ENCODE data around the gene KLHL34. TPM values are rescaled to one million over a fixed set of nuclear protein-coding genes. Genes with fewer than 3 reads are reported as not detected.

The KLHL34 gene
- total and polyA plus RNA-seq, 2 of the 13 experiments (the other 11 are each of a cell fraction or from before 2014, with no cell fraction given): not detected

DNA sequence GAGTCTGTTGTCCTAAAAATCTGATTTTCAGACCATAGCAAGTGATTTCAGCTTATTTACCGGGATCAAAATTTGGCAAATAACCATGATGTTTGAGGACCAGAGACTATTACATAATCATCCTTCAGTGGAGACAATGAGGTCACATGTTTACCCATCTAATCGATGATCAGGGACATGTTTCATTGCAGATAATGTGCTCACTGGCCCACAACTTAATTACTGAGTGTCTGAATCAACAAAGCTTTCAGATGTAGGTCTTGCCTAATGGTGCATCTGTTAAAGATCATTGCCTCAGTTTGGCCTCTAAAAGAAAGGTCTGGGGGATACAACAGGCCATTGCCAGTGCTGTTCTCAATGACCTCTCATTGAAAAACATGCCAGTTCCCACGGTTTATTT lies 42.8 kb upstream of the KLHL34 start (continued):
- TF ChIP-seq ATF2 (CRISPR knock-in tag; IDR thresholded peaks at IDR 0.05) (peak; percentile 86; the same call in 1 of the 2 replicates), ONECUT2 (CRISPR knock-in tag; IDR thresholded peaks at IDR 0.05) (peak; percentile 78), ZMYM4 (CRISPR knock-in tag; IDR thresholded peaks at IDR 0.05) (peak; percentile 22; the same call in 1 of the 2 replicates), RERE (CRISPR knock-in tag; IDR thresholded peaks at IDR 0.05; ENCODE audit: low read depth) (no peak)

- Histone ChIP-seq H3K27me3 (ENCODE audit: control insufficient read depth in 1 of 2, insufficient read depth in 2 of 2, low read length in 2 of 2) (no peaks in the 10 kb centered on the region), H3K4me1 (ENCODE audit: insufficient read depth, low read length) (peaks cover 3% of the 10 kb centered on the region; the same call in 1 of the 2 replicates), H2AFZ (ENCODE audit: low read length) (no peak overlapping the region), H3K27ac (ENCODE audit: extremely low read length, insufficient read depth, low read length) (no peak overlapping the region), H3K4me3 (replicated peaks in 1 of 3; ENCODE audit: insufficient read depth in 1 of 3, low read depth in 2 of 3, low read length in 3 of 3) (no peak overlapping the region), H3K9me3 (ENCODE audit: low read length) (no peaks in the 10 kb centered on the region), H4K20me1 (ENCODE audit: insufficient read depth, low read length) (no peaks in the 10 kb centered on the region), H3K9ac (ENCODE audit: insufficient read depth, low read depth, low read length) (no peak overlapping the region), H3K4me2 (ENCODE audit: low read depth, low read length) (no peak overlapping the region), H3K36me3 (replicated peaks in 1 of 2; ENCODE audit: control insufficient read depth in 1 of 2, insufficient read depth in 2 of 2, low read length in 2 of 2) (no peaks in the 10 kb centered on the region), H3K79me2 (ENCODE audit: insufficient read depth, low read length) (no peaks in the 10 kb centered on the region)
- ChIA-PET POLR2A (no interaction called here), CTCF (ENCODE audit: low intra/inter-chr PET ratio, low total read pairs) (no interaction called here)
- DNase-seq (ENCODE audit: low spot score) (no peak), ATAC-seq (no peak), FAIRE-seq (no peak)
- no TSS peak for BruUV-seq (replicated peaks)
- in situ Hi-C loops (cut with HindIII; ENCODE audit: extremely low pct_ligation_motif_present, low pct_unique_long_range_greater_than_20kb): no loop called here
- intact Hi-C loops (cut with micrococcal nuclease; ENCODE audit: unreplicated experiment): loop anchor here (10.0 kb wide), 1 partner anchor 85 kb away; no protein-coding TSS in a partner anchor
- WGBS (ENCODE audit: low lambda C conversion rate): 96% methylated on average over 2 of the region's 5 CpGs
- TF ChIP-seq, protein P1, sequence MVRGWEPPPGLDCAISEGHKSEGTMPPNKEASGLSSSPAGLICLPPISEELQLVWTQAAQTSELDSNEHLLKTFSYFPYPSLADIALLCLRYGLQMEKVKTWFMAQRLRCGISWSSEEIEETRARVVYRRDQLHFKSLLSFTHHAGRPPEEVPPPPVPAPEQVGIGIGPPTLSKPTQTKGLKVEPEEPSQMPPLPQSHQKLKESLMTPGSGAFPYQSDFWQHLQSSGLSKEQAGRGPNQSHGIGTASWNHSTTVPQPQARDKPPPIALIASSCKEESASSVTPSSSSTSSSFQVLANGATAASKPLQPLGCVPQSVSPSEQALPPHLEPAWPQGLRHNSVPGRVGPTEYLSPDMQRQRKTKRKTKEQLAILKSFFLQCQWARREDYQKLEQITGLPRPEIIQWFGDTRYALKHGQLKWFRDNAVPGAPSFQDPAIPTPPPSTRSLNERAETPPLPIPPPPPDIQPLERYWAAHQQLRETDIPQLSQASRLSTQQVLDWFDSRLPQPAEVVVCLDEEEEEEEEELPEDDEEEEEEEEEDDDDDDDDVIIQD (CRISPR knock-in tag; IDR thresholded peaks at IDR 0.05; ENCODE audit: low read depth): no peak
- no peak for TF ChIP-seq ATM (IDR thresholded peaks at IDR 0.05; ENCODE audit: borderline replicate concordance)
- no peak for TF ChIP-seq ETV6 (CRISPR knock-in tag; conservative IDR thresholded peaks at IDR 0.05)
- TF ChIP-seq, protein P2, sequence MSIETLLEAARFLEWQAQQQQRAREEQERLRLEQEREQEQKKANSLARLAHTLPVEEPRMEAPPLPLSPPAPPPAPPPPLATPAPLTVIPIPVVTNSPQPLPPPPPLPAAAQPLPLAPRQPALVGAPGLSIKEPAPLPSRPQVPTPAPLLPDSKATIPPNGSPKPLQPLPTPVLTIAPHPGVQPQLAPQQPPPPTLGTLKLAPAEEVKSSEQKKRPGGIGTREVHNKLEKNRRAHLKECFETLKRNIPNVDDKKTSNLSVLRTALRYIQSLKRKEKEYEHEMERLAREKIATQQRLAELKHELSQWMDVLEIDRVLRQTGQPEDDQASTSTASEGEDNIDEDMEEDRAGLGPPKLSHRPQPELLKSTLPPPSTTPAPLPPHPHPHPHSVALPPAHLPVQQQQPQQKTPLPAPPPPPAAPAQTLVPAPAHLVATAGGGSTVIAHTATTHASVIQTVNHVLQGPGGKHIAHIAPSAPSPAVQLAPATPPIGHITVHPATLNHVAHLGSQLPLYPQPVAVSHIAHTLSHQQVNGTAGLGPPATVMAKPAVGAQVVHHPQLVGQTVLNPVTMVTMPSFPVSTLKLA (IDR thresholded peaks at IDR 0.05): no peak
- TF ChIP-seq ZBTB7B (CRISPR knock-in tag; IDR thresholded peaks at IDR 0.05): no peak
- no peak for TF ChIP-seq ZNF207 (IDR thresholded peaks at IDR 0.05; ENCODE audit: borderline replicate concordance)
- no peak for TF ChIP-seq PREB (CRISPR knock-in tag; IDR thresholded peaks at IDR 0.05)
Observed at GRCh38 chrX:21700275-21700674, 42.1 kb upstream of the KLHL34 start.

Measured in HepG2 (cell line).